GM10248 (cell line): Measurements from ENCODE around the gene BST1.

Experiments
- CTCF ChIA-PET: fragments of 300-600 bp; sonication (Branson Sonifier 250); formaldehyde crosslinking; extraction: SDS; loops from one replicate; lab custom pipeline; 2021; ENCODE audit warnings: antibody characterized with exemption; lab: Yijun Ruan, JAX
- POLR2A ChIA-PET: fragments of 350-650 bp; sonication (Branson Sonifier 250); formaldehyde crosslinking; extraction: SDS; loops from one replicate; lab custom pipeline; 2020; ENCODE audit warnings: antibody characterized with exemption; lab: Yijun Ruan, JAX
- DNase-seq: peaks from one replicate; pipeline ENCODE4 v3.0.0; 2012; ENCODE audit errors: extremely low spot score
- TF ChIP-seq, protein P1 (sequence below): IDR thresholded peaks from 2 replicates; pipeline ENCODE4 v1.5.1; 2012; ENCODE audit warnings: mild to moderate bottlenecking, low read depth; ENCODE audit errors: extremely low read depth, missing control alignments, control extremely low read depth

The BST1 gene

DNA sequence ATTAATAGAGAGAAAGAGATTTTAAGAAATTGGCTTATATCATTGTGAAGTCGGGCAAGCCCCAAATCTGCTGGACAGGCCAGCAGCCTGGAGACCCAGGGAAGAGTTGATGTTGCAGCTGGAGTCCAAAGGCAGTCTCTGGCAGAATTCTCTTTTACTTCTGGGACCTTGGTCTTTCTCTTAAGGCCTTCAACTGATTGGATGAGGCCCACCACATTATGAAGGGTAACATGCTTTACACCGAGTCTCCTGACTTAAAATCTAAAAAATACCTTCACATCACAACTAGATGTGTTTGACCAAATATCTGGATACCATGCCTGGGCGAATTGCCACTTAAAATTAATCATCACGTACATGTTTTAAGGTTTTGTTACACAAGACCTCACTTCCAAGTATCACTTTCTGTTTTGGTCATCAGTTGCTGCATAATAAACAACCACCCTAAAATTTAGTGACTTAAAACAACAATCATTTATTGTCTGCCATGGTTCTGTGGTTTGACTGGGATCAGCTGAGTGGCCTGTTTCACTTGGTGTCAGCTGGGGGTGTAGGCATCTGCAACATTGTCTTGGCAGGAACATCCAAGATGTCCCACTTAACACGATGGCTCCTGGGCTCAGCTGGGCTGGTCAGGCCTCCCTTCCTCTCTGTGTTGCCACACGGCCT, 78.7 kb downstream of the BST1 start:
- POLR2A ChIA-PET, result no interaction called here
- CTCF ChIA-PET, result interaction anchor here (1.1 to 1.6 kb wide), 3 partner anchors 18 to 101 kb away, joined by 3 to 6 read pairs (median 4); no protein-coding TSS in a partner anchor
- TF ChIP-seq, protein P1, sequence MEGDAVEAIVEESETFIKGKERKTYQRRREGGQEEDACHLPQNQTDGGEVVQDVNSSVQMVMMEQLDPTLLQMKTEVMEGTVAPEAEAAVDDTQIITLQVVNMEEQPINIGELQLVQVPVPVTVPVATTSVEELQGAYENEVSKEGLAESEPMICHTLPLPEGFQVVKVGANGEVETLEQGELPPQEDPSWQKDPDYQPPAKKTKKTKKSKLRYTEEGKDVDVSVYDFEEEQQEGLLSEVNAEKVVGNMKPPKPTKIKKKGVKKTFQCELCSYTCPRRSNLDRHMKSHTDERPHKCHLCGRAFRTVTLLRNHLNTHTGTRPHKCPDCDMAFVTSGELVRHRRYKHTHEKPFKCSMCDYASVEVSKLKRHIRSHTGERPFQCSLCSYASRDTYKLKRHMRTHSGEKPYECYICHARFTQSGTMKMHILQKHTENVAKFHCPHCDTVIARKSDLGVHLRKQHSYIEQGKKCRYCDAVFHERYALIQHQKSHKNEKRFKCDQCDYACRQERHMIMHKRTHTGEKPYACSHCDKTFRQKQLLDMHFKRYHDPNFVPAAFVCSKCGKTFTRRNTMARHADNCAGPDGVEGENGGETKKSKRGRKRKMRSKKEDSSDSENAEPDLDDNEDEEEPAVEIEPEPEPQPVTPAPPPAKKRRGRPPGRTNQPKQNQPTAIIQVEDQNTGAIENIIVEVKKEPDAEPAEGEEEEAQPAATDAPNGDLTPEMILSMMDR, result no peak
- no peak for DNase-seq
